ENCODE measurements around the gene CDV3.

DNA sequence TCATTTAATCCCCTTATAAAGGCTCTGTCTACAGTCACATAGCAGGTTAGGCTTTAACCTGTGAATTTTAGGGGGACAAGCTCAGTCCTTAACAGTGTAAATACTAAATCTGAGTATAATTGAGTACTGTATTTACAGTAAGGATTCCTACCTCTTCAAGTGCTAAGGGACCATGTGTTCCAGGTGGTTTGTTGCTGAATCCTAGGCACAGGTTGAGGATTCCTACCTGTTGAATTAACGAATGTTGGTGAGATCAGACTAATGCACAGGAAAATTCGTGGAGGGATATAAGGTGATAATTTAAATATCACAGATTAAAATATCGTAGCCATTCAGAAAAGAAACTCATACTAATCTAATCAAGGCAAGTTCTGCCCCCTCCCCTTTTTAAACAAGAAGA, 24.9 kb downstream of the CDV3 start:
- no peak for TF ChIP-seq POLR2A (IDR thresholded peaks at IDR 0.05)
- TF ChIP-seq, protein P1, sequence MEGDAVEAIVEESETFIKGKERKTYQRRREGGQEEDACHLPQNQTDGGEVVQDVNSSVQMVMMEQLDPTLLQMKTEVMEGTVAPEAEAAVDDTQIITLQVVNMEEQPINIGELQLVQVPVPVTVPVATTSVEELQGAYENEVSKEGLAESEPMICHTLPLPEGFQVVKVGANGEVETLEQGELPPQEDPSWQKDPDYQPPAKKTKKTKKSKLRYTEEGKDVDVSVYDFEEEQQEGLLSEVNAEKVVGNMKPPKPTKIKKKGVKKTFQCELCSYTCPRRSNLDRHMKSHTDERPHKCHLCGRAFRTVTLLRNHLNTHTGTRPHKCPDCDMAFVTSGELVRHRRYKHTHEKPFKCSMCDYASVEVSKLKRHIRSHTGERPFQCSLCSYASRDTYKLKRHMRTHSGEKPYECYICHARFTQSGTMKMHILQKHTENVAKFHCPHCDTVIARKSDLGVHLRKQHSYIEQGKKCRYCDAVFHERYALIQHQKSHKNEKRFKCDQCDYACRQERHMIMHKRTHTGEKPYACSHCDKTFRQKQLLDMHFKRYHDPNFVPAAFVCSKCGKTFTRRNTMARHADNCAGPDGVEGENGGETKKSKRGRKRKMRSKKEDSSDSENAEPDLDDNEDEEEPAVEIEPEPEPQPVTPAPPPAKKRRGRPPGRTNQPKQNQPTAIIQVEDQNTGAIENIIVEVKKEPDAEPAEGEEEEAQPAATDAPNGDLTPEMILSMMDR (IDR thresholded peaks at IDR 0.05): no peak
